Measurements from ENCODE around the gene IRX2.

DNA sequence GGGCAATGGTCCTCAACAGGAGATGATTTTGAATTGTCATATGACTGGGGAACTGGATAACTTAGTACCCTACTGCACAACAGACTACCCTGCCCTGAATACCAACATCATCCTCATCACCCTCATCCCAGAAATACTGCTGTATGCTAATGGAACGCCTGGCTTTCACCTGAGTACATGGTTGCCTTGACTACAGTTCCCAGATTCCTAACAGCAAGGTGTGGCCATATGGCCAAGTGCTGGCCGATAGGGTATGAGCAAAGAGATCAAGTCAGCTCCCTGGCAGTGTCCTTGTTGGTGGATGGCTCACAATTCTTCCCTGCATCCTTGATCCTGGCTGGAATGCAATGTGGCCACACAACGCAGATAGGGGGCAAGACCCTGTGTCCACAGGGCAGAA, 31.2 kb upstream of the IRX2 start:
- TF ChIP-seq, protein P1, sequence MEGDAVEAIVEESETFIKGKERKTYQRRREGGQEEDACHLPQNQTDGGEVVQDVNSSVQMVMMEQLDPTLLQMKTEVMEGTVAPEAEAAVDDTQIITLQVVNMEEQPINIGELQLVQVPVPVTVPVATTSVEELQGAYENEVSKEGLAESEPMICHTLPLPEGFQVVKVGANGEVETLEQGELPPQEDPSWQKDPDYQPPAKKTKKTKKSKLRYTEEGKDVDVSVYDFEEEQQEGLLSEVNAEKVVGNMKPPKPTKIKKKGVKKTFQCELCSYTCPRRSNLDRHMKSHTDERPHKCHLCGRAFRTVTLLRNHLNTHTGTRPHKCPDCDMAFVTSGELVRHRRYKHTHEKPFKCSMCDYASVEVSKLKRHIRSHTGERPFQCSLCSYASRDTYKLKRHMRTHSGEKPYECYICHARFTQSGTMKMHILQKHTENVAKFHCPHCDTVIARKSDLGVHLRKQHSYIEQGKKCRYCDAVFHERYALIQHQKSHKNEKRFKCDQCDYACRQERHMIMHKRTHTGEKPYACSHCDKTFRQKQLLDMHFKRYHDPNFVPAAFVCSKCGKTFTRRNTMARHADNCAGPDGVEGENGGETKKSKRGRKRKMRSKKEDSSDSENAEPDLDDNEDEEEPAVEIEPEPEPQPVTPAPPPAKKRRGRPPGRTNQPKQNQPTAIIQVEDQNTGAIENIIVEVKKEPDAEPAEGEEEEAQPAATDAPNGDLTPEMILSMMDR (IDR thresholded peaks at IDR 0.05): no peak
- TF ChIP-seq POLR2A (IDR thresholded peaks at IDR 0.05): no peak
